Fibroblast of lung (primary cell): ENCODE measurements around the gene PHC1. TPM values are rescaled to one million over a fixed set of nuclear protein-coding genes. Genes with fewer than 3 reads are reported as not detected.

Experiments
- DNase-seq, 2 donors: peaks; one replicate each; pipeline versions ENCODE4 v3.0.0 to v3.0.0-alpha.2; 2010; ENCODE audit warnings: low read depth in 2 of 2
- H2AFZ ChIP-seq: 2 replicates; pipeline ENCODE4 v1.5.1; 2012; ENCODE audit warnings: low read length, control low read depth, inconsistent platforms
- H3K27ac ChIP-seq: 2 replicates; pipeline ENCODE4 v1.5.1; 2011; ENCODE audit warnings: low read length, control low read depth; ENCODE audit not compliant: insufficient read depth
- H3K27me3 ChIP-seq: 2 replicates; pipeline ENCODE4 v1.5.1; 2011; ENCODE audit warnings: mild to moderate bottlenecking, low read length; ENCODE audit not compliant: control insufficient read depth, insufficient read depth
- H3K36me3 ChIP-seq: 2 replicates; pipeline ENCODE4 v1.5.1; 2011; ENCODE audit warnings: low read length; ENCODE audit not compliant: control insufficient read depth, insufficient read depth
- H3K4me1 ChIP-seq: 2 replicates; pipeline ENCODE4 v1.5.1; 2011; ENCODE audit warnings: low read length; ENCODE audit not compliant: control insufficient read depth, insufficient read depth; ENCODE audit errors: extremely low read depth
- H3K4me2 ChIP-seq: 2 replicates; pipeline ENCODE4 v1.5.1; 2011; ENCODE audit warnings: low read length, control low read depth; ENCODE audit not compliant: insufficient read depth; ENCODE audit errors: extremely low read depth
- H3K4me3 ChIP-seq, 4 experiments: fragments of 200-600 bp in 1 of 4; sonication (generic) in 1 of 4; replicated peaks in 1 of 4; 2 replicates each; pipeline ENCODE4 v1.5.1; 2011 to 2016; ENCODE audit warnings: low read length in 4 of 4, low read depth in 3 of 4, mild to moderate bottlenecking in 3 of 4, control low read depth in 2 of 4, inconsistent platforms in 1 of 4, mixed read lengths in 1 of 4; ENCODE audit not compliant: insufficient read depth in 1 of 4; ENCODE audit errors: control extremely low read depth in 1 of 4
- H3K79me2 ChIP-seq: 2 replicates; pipeline ENCODE4 v1.5.1; 2012; ENCODE audit warnings: mild to moderate bottlenecking, low read length, inconsistent platforms; ENCODE audit not compliant: control insufficient read depth, insufficient read depth
- H3K9ac ChIP-seq: 2 replicates; pipeline ENCODE4 v1.5.1; 2011; ENCODE audit warnings: mild to moderate bottlenecking, low read length, control low read depth; ENCODE audit not compliant: insufficient read depth
- H3K9me3 ChIP-seq: 2 replicates; pipeline ENCODE4 v1.5.1; 2012; ENCODE audit warnings: low read depth, low read length; ENCODE audit not compliant: control insufficient read depth, insufficient read depth
- H4K20me1 ChIP-seq: 2 replicates; pipeline ENCODE4 v1.5.1; 2011; ENCODE audit warnings: low read length; ENCODE audit not compliant: control insufficient read depth, insufficient read depth; ENCODE audit errors: extremely low read depth
- CTCF ChIP-seq, 2 donors: IDR thresholded peaks in 1 of 2; conservative IDR thresholded peaks in 1 of 2; 1 replicate in 1 of 2; 2 replicates in 1 of 2; pipeline ENCODE4 v1.5.1; 2011 to 2012; ENCODE audit warnings: low read length in 2 of 2, control low read depth in 1 of 2, inconsistent platforms in 1 of 2, low read depth in 1 of 2, mild to moderate bottlenecking in 1 of 2
- EZH2 ChIP-seq: IDR thresholded peaks from 2 replicates; pipeline ENCODE4 v1.5.1; 2012; ENCODE audit warnings: low read length, control low read depth, mild to moderate bottlenecking; ENCODE audit errors: missing control alignments
- polyA plus RNA-seq, 2 donors: library from polyadenylated mRNA; depleted of rRNA in 1 of 2; stranded (reverse) in 1 of 2; unstranded in 1 of 2; fragments of >200 nt; gene quantifications; 2 replicates each; pipeline ENCODE4 v1.2.1, GENCODE V29; 2011 to 2012; ENCODE audit warnings: missing spikeins in 1 of 2
- total RNA-seq: library from RNA; depleted of rRNA; stranded (reverse); fragments of >200 nt; gene quantifications from 2 replicates; pipeline ENCODE4 v1.2.1, GENCODE V29; 2014

The PHC1 gene
- total and polyA plus RNA-seq, 2 donors (not counting 1 experiment from before 2014, with no cell fraction given): 15.2 to 21.4 TPM

- no peak overlapping the region for H3K27ac ChIP-seq
- no peak overlapping the region for H3K4me3 ChIP-seq
- H3K79me2 ChIP-seq: no peaks in the 10 kb centered on the region
- H4K20me1 ChIP-seq: no peaks in the 10 kb centered on the region
- no peaks in the 10 kb centered on the region for H3K36me3 ChIP-seq
- H3K4me2 ChIP-seq: no peak overlapping the region
- no peak overlapping the region for H2AFZ ChIP-seq
- no peaks in the 10 kb centered on the region for H3K27me3 ChIP-seq
- no peak overlapping the region for H3K9ac ChIP-seq
- H3K9me3 ChIP-seq: no peaks in the 10 kb centered on the region
- no peak for DNase-seq
- no peak for TF ChIP-seq EZH2
- H3K4me1 ChIP-seq: no peaks in the 10 kb centered on the region
These were observed 46.5 kb upstream of the PHC1 start for GRCh38 chr12:8867786-8868185.

- Histone ChIP-seq H3K9me3 (no peaks in the 10 kb centered on the region), H3K27me3 (no peaks in the 10 kb centered on the region), H3K4me1 (no peaks in the 10 kb centered on the region), H4K20me1 (no peaks in the 10 kb centered on the region), H3K27ac (no peak overlapping the region), H3K4me2 (no peak overlapping the region), H3K9ac (no peak overlapping the region), H2AFZ (no peak overlapping the region), H3K36me3 (no peaks in the 10 kb centered on the region), H3K4me3 (no peak overlapping the region), H3K79me2 (no peaks in the 10 kb centered on the region)
- TF ChIP-seq EZH2: no peak
- TF ChIP-seq CTCF (conservative IDR thresholded peaks at IDR 0.05 in 1 of 2, IDR thresholded peaks at IDR 0.05 in 1 of 2; ENCODE audit: low read depth in 1 of 2, low read length in 2 of 2): no peak
- DNase-seq: no peak
These were observed 43.7 kb upstream of the PHC1 start for GRCh38 chr12:8870586-8870985.

- Histone ChIP-seq H3K36me3 (no peaks in the 10 kb centered on the region), H3K27me3 (no peaks in the 10 kb centered on the region), H3K9me3 (no peaks in the 10 kb centered on the region), H3K9ac (no peak overlapping the region), H2AFZ (no peak overlapping the region), H4K20me1 (no peaks in the 10 kb centered on the region), H3K4me3 (no peak overlapping the region), H3K27ac (no peak overlapping the region), H3K4me2 (no peak overlapping the region), H3K79me2 (no peaks in the 10 kb centered on the region), H3K4me1 (no peaks in the 10 kb centered on the region)
- DNase-seq: no peak
- TF ChIP-seq EZH2: no peak
- no peak for TF ChIP-seq CTCF (conservative IDR thresholded peaks at IDR 0.05 in 1 of 2, IDR thresholded peaks at IDR 0.05 in 1 of 2; ENCODE audit: low read depth in 1 of 2, low read length in 2 of 2)
These were observed 43.2 kb upstream of the PHC1 start for GRCh38 chr12:8871068-8871467.

- Histone ChIP-seq H3K4me1 (no peaks in the 10 kb centered on the region), H3K9ac (no peak overlapping the region), H3K27me3 (no peaks in the 10 kb centered on the region), H3K4me3 (no peak overlapping the region), H4K20me1 (no peaks in the 10 kb centered on the region), H2AFZ (no peak overlapping the region), H3K4me2 (no peak overlapping the region), H3K9me3 (no peaks in the 10 kb centered on the region), H3K27ac (no peak overlapping the region), H3K36me3 (no peaks in the 10 kb centered on the region), H3K79me2 (no peaks in the 10 kb centered on the region)
- no peak for DNase-seq
- TF ChIP-seq CTCF (conservative IDR thresholded peaks at IDR 0.05 in 1 of 2, IDR thresholded peaks at IDR 0.05 in 1 of 2; ENCODE audit: low read depth in 1 of 2, low read length in 2 of 2) (no peak), EZH2 (no peak)
These were observed 37.4 kb upstream of the PHC1 start for GRCh38 chr12:8876887-8877286.
